SK-N-SH treated with all-trans-retinoic acid at 6 μM for 48 hours (cell line): ENCODE results near the gene THAP5.

Experiments used
- BACH2 ChIP-seq: fragments of 250-450 bp; sonication (Bioruptor Pico); IDR thresholded peaks from 2 replicates; pipeline ENCODE4 v1.9.0; 2021; ENCODE audit warnings: mild to moderate bottlenecking, borderline replicate concordance
- RARB ChIP-seq: fragments of 250-450 bp; sonication (Bioruptor Pico); IDR thresholded peaks from 2 replicates; pipeline ENCODE4 v1.8.0; 2021; ENCODE audit warnings: mild to moderate bottlenecking, moderate library complexity

GRCh38 chr7:108557617-108558016 lies 11.9 kb downstream of the THAP5 start:
- no peak for TF ChIP-seq RARB (CRISPR knock-in tag)
- no peak for TF ChIP-seq BACH2 (CRISPR knock-in tag)
